GM19023 (cell line): ENCODE data around the gene ADAMTSL2.

Experiments used
- ATAC-seq: cut with Tn5 transposase; IDR thresholded peaks from one replicate; pipeline ENCODE4 v1.9.1; 2021; ENCODE audit warnings: mild to moderate bottlenecking, moderate library complexity; ENCODE audit not compliant: unreplicated experiment

The ADAMTSL2 gene

GRCh38 chr9:133516256-133516960, 18.1 kb upstream of the ADAMTSL2 start:
- ATAC-seq, result no peak

- ATAC-seq, result no peak
Observed at GRCh38 chr9:133516961-133517350, 17.5 kb upstream of the ADAMTSL2 start.

DNA sequence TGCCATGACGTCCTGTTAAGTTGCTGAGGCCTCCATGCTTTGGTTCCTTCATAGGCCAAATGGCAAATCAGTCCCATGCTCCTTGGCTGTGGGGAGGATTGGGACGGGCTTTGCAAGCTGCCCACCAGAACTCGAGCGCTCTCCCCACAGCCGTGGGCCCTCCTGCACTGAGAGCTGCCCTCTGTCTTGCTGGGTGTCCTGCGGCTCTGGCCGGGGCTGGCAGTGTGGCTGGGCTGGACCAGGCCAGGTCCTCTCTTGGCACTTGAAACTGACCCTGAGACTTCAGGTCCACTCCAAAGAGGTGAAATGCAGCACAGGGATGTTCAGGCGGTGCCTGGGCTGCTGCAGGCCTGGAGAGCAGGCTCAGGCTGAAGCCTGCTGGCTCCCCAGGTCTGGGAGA, 16.8 kb upstream of the ADAMTSL2 start:
- no peak for ATAC-seq

- no peak for ATAC-seq
Observed at GRCh38 chr9:133518200-133518599, 16.3 kb upstream of the ADAMTSL2 start.

DNA sequence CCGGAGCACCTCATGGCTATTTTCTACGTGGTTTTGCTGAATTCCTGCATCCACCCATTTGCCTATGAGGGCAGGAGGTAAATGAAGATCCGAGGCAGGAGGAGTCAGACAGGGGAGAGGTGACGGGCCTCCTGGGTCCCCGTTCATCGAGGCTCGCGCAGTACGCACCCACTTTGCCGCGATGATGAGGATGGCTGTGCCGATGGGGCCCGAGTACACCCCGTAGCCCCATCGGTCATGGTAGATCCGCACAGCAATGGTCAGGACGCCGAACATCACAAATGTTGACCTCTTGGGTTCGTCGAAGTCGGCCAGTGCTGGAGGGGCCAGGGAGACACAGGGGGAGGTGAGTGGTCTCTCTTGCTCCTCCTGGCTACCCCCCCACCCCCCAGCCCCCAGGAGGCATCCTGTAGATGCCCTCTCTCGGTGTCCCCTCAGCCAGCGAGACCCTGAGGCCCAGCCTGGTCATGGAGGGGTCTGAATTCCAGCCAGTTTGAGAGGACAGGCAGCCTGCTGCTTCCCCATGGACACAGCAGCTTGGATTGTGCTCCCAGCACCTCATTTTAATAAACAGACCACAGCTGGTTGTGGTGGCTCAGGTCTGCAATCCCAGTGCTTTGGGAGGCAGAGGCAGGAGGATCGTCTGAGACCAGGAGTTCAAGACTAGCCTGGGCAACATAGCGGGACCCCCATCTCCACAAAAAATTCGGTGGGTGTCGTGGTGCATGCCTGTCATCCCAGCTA, 15.6 kb upstream of the ADAMTSL2 start:
- ATAC-seq, result no peak

DNA sequence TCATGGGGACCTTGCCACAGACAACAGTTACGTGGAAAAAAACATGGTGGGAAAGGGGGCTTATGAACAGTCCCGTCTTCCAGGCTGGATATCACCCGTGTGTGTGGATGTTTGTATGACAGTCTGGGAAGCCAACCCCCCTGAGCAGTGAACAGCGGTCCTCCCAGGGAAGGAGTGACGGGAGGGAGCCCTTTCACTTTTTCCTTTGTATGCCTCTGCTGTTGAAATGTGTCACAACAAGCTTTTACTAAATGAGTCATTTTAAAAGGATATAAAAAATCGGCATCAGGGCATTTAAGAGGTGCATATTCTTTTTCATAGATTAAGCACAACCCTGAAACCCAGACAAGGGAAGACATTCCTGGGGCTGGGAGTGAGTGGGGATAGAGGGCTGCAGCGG, 14.8 kb upstream of the ADAMTSL2 start:
- no peak for ATAC-seq

DNA sequence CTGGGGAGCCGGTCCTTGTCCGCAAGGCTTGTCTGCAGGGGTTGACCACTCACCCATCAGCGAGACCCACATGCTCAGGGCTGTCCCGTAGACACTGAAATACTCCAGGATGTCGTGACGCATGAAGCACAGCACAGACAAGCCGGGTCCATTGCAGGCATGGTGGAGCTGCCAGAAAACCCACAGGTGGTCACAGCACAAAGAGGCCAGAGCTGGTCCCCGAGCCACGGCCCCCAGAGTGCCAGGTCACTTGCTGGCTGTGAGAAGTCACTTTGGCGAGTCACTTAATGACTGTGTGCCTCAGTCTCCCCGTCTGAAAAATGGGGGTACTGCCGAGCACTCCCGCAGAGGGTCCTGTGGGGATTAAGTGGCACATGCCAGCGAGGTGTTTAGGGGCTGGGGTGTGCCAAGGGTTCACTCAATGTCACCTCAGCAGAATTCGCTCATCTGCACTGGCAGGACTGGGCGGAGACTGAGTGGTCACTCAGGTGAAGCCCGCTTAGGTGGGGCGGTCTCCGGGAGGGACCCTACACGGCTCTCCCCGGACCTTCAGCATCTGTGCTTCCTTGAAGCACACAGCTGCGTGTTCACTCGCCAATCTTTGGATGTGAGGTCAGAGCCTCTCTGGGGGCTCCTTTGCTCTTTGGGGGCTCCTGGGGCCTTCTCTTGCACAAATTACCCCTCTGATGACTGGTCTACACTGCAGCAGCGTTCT, 14.2 kb upstream of the ADAMTSL2 start:
- ATAC-seq, result no peak

DNA sequence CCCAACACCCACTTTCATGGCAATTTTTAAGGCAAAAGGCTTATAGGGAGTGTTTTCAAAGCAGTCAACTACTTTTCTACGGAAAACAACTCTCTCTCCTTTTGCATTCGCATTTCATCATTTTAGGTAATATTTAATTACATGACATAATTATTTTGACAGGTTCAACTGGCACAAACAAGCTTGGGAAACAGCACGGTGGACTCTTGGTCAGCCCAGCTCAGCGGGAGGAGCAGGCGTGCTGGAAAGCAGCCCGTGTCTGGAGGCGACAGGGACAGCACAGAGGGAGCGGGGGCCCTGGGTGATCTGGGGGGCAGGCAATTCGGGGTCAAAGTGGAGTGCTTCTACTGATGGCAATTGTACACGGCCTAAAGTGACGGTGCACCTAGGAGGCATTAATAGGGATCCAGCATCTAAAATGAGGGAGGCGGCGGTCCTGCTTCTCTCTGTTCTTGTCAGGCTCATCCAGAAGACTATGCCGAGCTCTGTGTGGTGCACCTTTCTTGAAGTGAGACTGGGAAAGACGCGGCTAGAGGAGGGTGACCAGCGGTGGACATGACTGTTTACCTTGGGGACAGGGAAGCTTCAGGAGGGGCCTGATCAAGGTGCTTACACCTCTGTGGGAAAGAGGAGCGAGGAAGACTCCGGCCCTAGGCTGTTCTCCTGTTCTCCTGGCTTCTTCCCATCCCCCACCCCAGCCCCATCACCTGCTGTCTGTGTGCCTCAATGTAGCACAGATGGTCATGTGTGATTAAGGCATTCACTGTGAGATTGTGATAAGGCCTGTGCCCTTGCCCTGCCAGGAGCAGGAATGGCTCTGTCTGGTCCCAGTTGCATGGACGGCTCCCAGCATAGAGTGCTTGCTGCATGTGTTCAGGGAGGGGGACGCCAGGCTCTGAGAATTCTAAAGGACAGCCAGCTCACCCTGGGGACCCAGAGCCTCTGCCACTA, 13.1 kb upstream of the ADAMTSL2 start:
- no peak for ATAC-seq

- no peak for ATAC-seq
Observed at GRCh38 chr9:133522073-133522910, 12.2 kb upstream of the ADAMTSL2 start.

DNA sequence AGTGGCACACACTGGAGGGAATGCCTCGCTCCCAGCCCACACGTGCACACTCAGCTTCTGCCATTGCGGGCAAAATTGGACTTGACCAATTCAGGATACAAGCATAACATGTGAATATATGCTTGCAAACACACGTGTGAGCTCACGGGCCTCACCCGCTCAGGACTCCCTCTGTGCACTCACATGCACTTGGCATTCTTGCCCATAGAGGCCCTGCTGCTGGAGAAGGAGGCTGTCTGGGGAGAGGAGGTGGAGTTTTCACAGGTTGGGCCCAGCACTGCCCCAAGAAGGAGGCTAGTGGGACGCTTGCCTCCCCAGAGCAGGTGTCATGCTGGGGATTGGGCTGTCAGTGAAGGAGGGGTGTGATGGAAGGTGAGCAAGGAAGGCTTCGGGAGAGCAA, 11.4 kb upstream of the ADAMTSL2 start:
- ATAC-seq, result no peak

DNA sequence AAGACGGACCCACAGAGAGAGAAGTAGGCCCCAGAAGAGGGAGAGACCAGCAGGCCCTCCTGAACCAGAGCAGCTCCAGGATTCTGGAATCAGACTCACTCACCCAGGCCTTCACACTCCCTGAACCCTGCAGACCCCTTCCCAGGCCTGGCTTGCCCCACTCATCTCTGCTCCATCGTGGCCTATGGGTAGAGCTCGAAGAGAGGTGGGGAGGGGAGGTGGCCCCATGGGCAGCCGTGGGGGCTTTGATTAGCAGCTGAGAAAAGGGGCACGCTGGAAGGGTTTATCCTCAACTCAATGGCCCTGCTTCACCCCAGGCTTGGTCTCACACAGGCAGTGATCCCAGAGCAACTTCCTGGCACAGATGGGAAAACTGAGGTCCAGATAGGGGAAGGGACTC, 10.4 kb upstream of the ADAMTSL2 start:
- no peak for ATAC-seq

GRCh38 chr9:133524679-133525228, 9.8 kb upstream of the ADAMTSL2 start, which contains the start of gene MYMK:
Gene MYMK (minus strand): TSS chr9:133524959. CDS start chr9:133524844, 115 bp downstream.
- no peak for ATAC-seq

GRCh38 chr9:133525677-133526076, 8.8 kb upstream of the ADAMTSL2 start:
- no peak for ATAC-seq

DNA sequence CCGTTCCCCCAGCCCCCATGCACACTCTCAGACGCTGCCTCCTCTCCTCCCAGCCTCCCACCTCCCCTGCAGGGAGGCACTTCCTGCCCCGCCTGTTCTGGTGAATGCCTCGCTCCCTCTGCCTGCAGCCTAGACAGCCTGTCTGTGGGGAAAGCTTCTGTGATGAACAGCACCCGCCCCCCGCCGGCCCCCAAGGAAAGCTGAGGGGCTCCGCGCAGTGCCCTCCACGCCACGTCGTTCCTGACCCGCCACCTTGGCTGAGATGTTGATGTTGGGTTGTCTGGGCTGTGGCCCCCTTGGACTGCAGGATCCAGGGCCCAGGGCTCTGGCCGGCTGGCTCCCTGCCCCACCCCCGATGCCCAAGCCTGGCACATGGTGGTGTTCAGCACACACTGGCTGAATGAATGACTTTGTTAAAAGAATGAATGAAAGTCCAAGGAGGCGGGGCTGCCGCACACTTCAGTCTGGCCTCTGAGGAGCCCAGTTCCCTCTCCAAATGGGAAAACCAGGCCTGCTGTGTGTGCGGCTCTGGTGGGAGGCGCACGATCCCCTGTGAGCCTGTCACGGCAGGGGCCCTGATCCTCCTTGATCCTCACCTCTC, 7.7 kb upstream of the ADAMTSL2 start:
- ATAC-seq, result no peak

DNA sequence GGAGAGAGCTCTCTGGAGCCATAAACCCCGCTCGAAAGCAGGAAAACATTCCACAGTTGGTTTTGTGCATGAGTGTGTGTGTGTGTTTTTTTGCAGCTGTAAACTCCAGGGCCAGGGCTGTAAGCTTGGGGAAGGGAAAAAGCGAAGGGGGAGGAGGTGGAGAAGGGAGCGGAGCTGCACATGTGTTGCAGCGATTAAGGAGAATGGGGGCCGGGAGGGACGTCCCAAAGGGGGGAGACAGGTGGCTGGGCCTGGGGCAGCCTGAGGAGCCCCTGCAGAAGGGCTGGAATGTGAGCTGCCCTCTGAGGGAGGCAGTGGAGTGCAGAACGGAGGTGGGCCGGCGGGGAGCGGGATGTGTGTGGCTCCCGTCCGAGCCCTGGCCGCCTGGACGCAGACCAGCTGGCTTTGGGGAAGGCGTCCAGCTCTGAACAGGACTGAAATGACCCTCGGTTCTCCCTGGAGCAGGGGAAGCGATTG, 7.0 kb upstream of the ADAMTSL2 start:
- ATAC-seq, result no peak

DNA sequence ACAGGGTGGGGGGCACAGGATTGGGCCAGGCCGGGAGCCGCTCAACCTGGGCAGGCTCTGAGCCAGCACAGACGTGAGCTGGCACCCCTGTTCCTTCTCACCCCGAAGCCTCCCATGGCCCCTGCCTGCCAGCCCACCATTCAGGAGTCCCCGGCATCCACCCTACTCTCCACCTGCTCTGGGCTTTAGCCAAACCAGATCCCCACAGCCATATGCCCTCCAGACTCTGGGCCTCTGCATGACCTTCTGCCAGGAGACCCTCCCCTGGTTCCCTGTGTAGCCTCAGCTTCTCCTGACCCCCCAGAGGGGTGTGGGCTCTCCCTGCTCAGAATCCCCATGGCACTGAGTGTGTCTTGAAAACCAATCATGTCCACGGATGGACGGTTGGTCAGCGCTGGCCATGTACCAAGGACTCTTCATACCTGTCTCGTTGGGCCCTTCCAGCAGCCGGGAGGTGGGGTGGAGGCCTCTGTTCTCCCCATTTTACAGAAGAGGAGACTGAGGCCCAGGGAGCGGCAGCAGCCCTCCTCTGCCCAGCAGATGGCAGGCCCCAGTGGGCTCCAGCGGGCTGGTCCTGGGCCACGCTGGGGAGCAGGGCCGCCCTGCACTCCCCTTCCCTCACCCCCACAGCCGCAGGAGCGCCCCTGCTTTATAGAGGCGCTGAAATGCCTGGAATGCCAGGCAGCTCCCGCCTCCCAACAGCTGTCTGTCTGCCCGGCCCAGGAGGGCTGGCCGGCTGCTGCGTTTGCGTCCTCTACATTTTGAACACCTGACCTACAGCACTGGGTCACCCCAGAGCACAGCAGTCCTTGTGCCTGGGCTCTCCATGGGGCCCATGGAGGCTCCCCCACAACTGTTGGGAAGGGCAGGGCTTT, 6.3 kb upstream of the ADAMTSL2 start:
- no peak for ATAC-seq

GRCh38 chr9:133528876-133529241, 5.6 kb upstream of the ADAMTSL2 start:
- ATAC-seq, result no peak

- no peak for ATAC-seq
Observed at GRCh38 chr9:133529457-133529856, 5.0 kb upstream of the ADAMTSL2 start.
